ENCODE results near the gene RNF8.
"Not testable (repeated sequence)": the region's sequence is repeated elsewhere in the genome, so short reads cannot be mapped to it uniquely, and the experiment has no call there.

RNF8 gene
- total RNA-seq, result 9.6 to 21.3 (median 16.0) reads per million in 4 donors

GRCh38 chr6:37353761-37354525 is at the start of gene RNF8:
RNF8 (plus strand) TSS chr6:37353983; CDS start chr6:37354165, 182 bp downstream.
- peak; percentile 75 to 91 (median 84) for DNase-seq

GRCh38 chr6:37304766-37305165 is 49.0 kb upstream of the RNF8 start:
- no peak for DNase-seq

GRCh38 chr6:37305841-37306425 is 47.9 kb upstream of the RNF8 start:
- no peak for DNase-seq

- DNase-seq, result no peak
Measured at GRCh38 chr6:37306624-37307222, 47.1 kb upstream of the RNF8 start.

- not testable (repeated sequence) for DNase-seq
Measured at GRCh38 chr6:37307484-37307883, 46.3 kb upstream of the RNF8 start.

GRCh38 chr6:37308069-37308815 is 45.5 kb upstream of the RNF8 start:
- DNase-seq, result no peak

GRCh38 chr6:37309046-37309445 is 44.7 kb upstream of the RNF8 start:
- DNase-seq, result no peak

- DNase-seq, result no peak
Measured at GRCh38 chr6:37309692-37310091, 44.1 kb upstream of the RNF8 start.

- DNase-seq, result no peak
Measured at GRCh38 chr6:37310966-37311365, 42.8 kb upstream of the RNF8 start.

GRCh38 chr6:37311741-37312473 is 41.9 kb upstream of the RNF8 start:
- DNase-seq, result no peak

GRCh38 chr6:37313723-37314486 is 39.9 kb upstream of the RNF8 start:
- DNase-seq, result no peak

- DNase-seq, result peak in 2 of 5 donors; percentile 9 to 57
Measured at GRCh38 chr6:37314487-37315156, 39.2 kb upstream of the RNF8 start.

- no peak for DNase-seq
Measured at GRCh38 chr6:37315157-37315515, 38.6 kb upstream of the RNF8 start.

- no peak for DNase-seq
Measured at GRCh38 chr6:37316071-37316470, 37.7 kb upstream of the RNF8 start.

GRCh38 chr6:37317312-37318038 is 36.3 kb upstream of the RNF8 start:
- no peak for DNase-seq

GRCh38 chr6:37319156-37319555 is 34.6 kb upstream of the RNF8 start:
- DNase-seq, result no peak

- DNase-seq, result no peak
Measured at GRCh38 chr6:37319856-37320480, 33.8 kb upstream of the RNF8 start.

GRCh38 chr6:37320646-37321045 is 33.1 kb upstream of the RNF8 start:
- DNase-seq, result no peak

GRCh38 chr6:37321101-37321500 is 32.7 kb upstream of the RNF8 start:
- DNase-seq, result no peak
